HL-60/S4 treated with phorbol 12-myristate 13-acetate at 8.2 ng/mL for 4 days and 3 days (cell line): ENCODE data around the gene OR2V2.

Source experiments
- in situ Hi-C: fragments of 300-500 bp; cut with MboI; formaldehyde crosslinking; loops from 2 replicates; pipeline ENCODE4 v1.15.0; 2022; ENCODE audit warnings: low sequenced_read_pairs

The OR2V2 gene

GRCh38 chr5:181189962-181190710 is 42.8 kb downstream of the OR2V2 start:
- in situ Hi-C loops: no loop called here

- in situ Hi-C loops: no loop called here
Observed at GRCh38 chr5:181190711-181191525, 43.5 kb downstream of the OR2V2 start.

GRCh38 chr5:181191526-181192336 is 44.3 kb downstream of the OR2V2 start:
- in situ Hi-C loops: no loop called here

- in situ Hi-C loops: no loop called here
Observed at GRCh38 chr5:181192337-181193046, 45.1 kb downstream of the OR2V2 start.

GRCh38 chr5:181193656-181194055 is 46.3 kb downstream of the OR2V2 start:
- in situ Hi-C loops: no loop called here

- in situ Hi-C loops: no loop called here
Observed at GRCh38 chr5:181194489-181195248, 47.3 kb downstream of the OR2V2 start.

GRCh38 chr5:181195249-181195761 is 47.9 kb downstream of the OR2V2 start:
- in situ Hi-C loops: no loop called here

GRCh38 chr5:181197326-181197951 is 50.1 kb downstream of the OR2V2 start:
- in situ Hi-C loops: no loop called here

GRCh38 chr5:181198106-181198685 is 50.8 kb downstream of the OR2V2 start:
- in situ Hi-C loops: no loop called here

GRCh38 chr5:181198905-181199519 is 51.6 kb downstream of the OR2V2 start:
- in situ Hi-C loops: no loop called here

GRCh38 chr5:181199881-181200638 is 52.7 kb downstream of the OR2V2 start:
- in situ Hi-C loops: no loop called here

- in situ Hi-C loops: no loop called here
Observed at GRCh38 chr5:181200816-181201215, 53.4 kb downstream of the OR2V2 start.

GRCh38 chr5:181203093-181203711 is 55.8 kb downstream of the OR2V2 start:
- in situ Hi-C loops: no loop called here

- in situ Hi-C loops: no loop called here
Observed at GRCh38 chr5:181203777-181204112, 56.4 kb downstream of the OR2V2 start.

GRCh38 chr5:181204113-181204825 is 56.9 kb downstream of the OR2V2 start:
- in situ Hi-C loops: no loop called here

- in situ Hi-C loops: no loop called here
Observed at GRCh38 chr5:181204826-181205760, 57.7 kb downstream of the OR2V2 start, which contains the start of gene TRIM7. Gene TRIM7 (minus strand): TSS chr5:181205196. CDS start chr5:181205110, 86 bp downstream.
